Karpas-422 (cell line): ENCODE measurements around the gene RABGAP1L. TPM values are rescaled to one million over a fixed set of nuclear protein-coding genes. Genes with fewer than 3 reads are reported as not detected.
A peak's percentile ranks its signal among the peaks of the same experiment; 100 is the strongest.

Experiments
- DNase-seq: peaks from one replicate; pipeline ENCODE4 v3.0.0-alpha.2; 2015
- H2AFZ ChIP-seq: fragments of 200-600 bp; sonication (generic); 2 replicates; pipeline ENCODE4 v1.6.1; 2014; ENCODE audit warnings: antibody characterized with exemption, low read length, mixed read lengths
- H3K27ac ChIP-seq: fragments of 200-600 bp; sonication (generic); 2 replicates; pipeline ENCODE4 v1.5.1; 2014; ENCODE audit warnings: mild to moderate bottlenecking, low read length, moderate library complexity
- H3K27me3 ChIP-seq: fragments of 200-600 bp; sonication (generic); 2 replicates; pipeline ENCODE4 v1.6.1; 2014; ENCODE audit warnings: low read length, mixed read lengths
- H3K36me3 ChIP-seq: fragments of 200-600 bp; sonication (generic); 2 replicates; pipeline ENCODE4 v1.6.1; 2014; ENCODE audit warnings: low read length, mixed read lengths; ENCODE audit not compliant: insufficient read depth
- H3K4me1 ChIP-seq: fragments of 200-600 bp; sonication (generic); 2 replicates; pipeline ENCODE4 v1.6.1; 2014; ENCODE audit warnings: mild to moderate bottlenecking, low read length, mixed read lengths
- H3K4me2 ChIP-seq: fragments of 200-600 bp; sonication (generic); 2 replicates; pipeline ENCODE4 v1.6.1; 2014; ENCODE audit warnings: low read length, low read depth, mild to moderate bottlenecking; ENCODE audit not compliant: poor library complexity, severe bottlenecking
- H3K4me3 ChIP-seq: fragments of 200-600 bp; sonication (generic); 2 replicates; pipeline ENCODE4 v1.5.1; 2014; ENCODE audit warnings: mild to moderate bottlenecking, antibody characterized with exemption, low read length, mixed read lengths
- H3K79me2 ChIP-seq: fragments of 200-600 bp; sonication (generic); 2 replicates; pipeline ENCODE4 v1.6.1; 2014; ENCODE audit warnings: mild to moderate bottlenecking, low read length, mixed read lengths
- H3K9ac ChIP-seq: fragments of 200-600 bp; sonication (generic); 2 replicates; pipeline ENCODE4 v1.6.0; 2014; ENCODE audit warnings: low read length
- H3K9me2 ChIP-seq: fragments of 200-600 bp; sonication (generic), shearing (Covaris generic); replicated peaks from 2 replicates; pipeline ENCODE4 v1.6.0; 2014; ENCODE audit warnings: mild to moderate bottlenecking, low read length, moderate library complexity; ENCODE audit not compliant: insufficient read depth
- H3K9me3 ChIP-seq: fragments of 300-700, 200-600 bp; sonication (generic); 2 replicates; pipeline ENCODE4 v1.6.1; 2014; ENCODE audit warnings: low read length, mixed read lengths
- H4K20me1 ChIP-seq: fragments of 200-600 bp; sonication (generic); 2 replicates; pipeline ENCODE4 v1.6.1; 2014; ENCODE audit warnings: mild to moderate bottlenecking, antibody characterized with exemption, low read length, low read depth; ENCODE audit not compliant: insufficient read depth
- total RNA-seq: library from RNA; depleted of rRNA; stranded (reverse); fragments of >200 nt; shearing (Covaris generic); gene quantifications from 2 replicates; pipeline ENCODE4 v1.2.3, GENCODE V29; 2014; ENCODE audit warnings: low replicate concordance

RABGAP1L gene
- total RNA-seq, 1 experiment from 2014 or later: 28.9 TPM

DNA sequence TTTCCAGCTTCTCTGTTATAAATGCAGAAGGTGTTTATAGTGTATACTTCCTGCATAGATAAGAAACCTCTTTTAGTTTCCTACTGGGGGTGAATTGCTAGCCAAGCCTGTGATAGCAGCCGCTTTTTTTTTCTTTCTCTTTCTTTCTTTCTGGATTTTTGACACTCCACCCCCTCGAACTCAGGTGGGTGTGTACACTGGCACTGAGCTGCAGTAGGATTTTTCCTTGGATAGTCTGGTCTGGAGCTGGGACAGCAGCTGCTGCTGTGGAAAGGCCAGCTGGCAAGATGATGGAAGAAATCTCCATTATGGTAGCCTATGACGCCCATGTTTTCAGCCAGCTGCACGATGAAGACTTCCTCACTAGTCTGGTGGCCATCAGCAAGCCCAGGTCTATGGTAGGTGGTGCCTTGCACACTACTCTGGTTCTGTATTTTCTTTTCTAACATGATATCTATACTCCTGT, 717.9 kb downstream of the RABGAP1L start:
- no peak overlapping the region for H3K27ac ChIP-seq
- H3K4me2 ChIP-seq: no peak overlapping the region
- H4K20me1 ChIP-seq: no peaks in the 10 kb centered on the region
- no peaks in the 10 kb centered on the region for H3K79me2 ChIP-seq
- no peaks in the 10 kb centered on the region for H3K36me3 ChIP-seq
- no peak overlapping the region for H2AFZ ChIP-seq
- no peaks in the 10 kb centered on the region for H3K9me3 ChIP-seq
- H3K4me3 ChIP-seq: no peak overlapping the region
- H3K4me1 ChIP-seq: peaks cover 22% of the 10 kb centered on the region
- DNase-seq: no peak
- H3K9ac ChIP-seq: no peak overlapping the region
- H3K27me3 ChIP-seq: no peaks in the 10 kb centered on the region
- H3K9me2 ChIP-seq: no peaks in the 10 kb centered on the region

DNA sequence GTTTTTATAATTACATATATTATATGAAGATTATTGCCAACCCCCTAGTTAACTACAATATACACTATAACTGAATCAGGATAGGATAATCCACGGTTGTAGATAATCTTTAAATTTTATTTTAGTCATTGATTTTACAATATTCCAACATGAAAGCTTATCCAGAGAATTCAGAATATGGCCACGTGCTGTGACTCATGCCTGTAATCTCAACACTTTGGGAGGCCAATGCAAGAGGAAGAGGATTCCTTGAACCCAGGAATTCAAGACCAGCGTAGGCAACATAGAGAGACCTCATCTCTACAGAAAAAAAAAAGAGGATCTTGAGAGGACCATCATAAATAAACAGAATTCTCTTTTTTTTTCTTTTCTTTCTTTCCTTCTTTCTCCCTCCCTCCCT, 720.9 kb downstream of the RABGAP1L start:
- DNase-seq: no peak
- Histone ChIP-seq H3K79me2 (no peaks in the 10 kb centered on the region), H4K20me1 (no peaks in the 10 kb centered on the region)

DNA sequence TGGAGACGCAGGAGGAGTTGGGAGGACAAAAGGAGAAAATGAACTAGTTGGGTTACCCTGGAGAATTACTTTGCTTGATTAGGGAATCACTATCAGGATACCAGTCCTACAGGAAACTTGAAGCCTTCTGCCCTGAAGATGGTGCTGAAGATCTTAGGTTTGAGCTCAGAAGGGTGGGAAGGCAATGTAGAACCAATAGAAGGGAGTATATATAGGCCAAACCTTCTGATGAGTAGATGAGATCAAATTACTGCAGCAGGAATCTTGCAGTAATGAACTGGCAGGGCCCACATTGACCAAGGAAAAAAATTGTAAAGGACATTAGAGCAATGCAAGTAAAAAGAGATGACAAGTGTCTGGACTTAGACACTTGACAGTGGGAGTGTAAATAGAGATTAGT, 724.1 kb downstream of the RABGAP1L start:
- Histone ChIP-seq H3K9ac (no peak overlapping the region), H3K9me3 (no peaks in the 10 kb centered on the region), H4K20me1 (no peaks in the 10 kb centered on the region)

More for the DNA sequence above, 720.9 kb downstream of the RABGAP1L start:
- H3K9me3 ChIP-seq: no peaks in the 10 kb centered on the region
- no peak overlapping the region for H3K4me2 ChIP-seq
- H3K27me3 ChIP-seq: no peaks in the 10 kb centered on the region
- H3K4me1 ChIP-seq: peaks cover 18% of the 10 kb centered on the region
- no peak overlapping the region for H3K9ac ChIP-seq
- no peaks in the 10 kb centered on the region for H3K9me2 ChIP-seq
- no peak overlapping the region for H3K4me3 ChIP-seq
- H2AFZ ChIP-seq: no peak overlapping the region
- no peak overlapping the region for H3K27ac ChIP-seq
- H3K36me3 ChIP-seq: no peaks in the 10 kb centered on the region

DNA sequence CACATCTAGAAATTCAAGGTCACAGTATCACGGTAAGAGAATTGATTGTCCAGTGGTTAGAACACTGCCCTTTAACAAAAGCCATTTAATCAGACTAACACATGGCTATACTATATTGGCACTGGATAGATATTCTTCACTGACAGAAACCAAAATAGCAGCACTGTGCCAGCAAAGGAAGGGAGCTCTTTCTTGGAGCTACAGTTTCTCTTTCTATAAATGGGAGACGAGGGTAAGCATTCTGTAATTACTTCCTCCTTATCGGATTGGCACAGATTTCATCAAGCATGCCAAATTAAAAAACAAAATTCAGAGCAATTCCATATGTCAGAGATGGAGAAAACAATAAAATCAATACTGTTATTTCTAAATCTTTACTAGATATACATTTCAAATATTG, 724.7 kb downstream of the RABGAP1L start:
- Histone ChIP-seq H3K4me3 (no peak overlapping the region), H3K9ac (no peak overlapping the region), H3K79me2 (no peaks in the 10 kb centered on the region), H4K20me1 (no peaks in the 10 kb centered on the region), H2AFZ (no peak overlapping the region), H3K9me3 (no peaks in the 10 kb centered on the region), H3K27me3 (no peaks in the 10 kb centered on the region), H3K4me2 (no peak overlapping the region), H3K9me2 (no peaks in the 10 kb centered on the region), H3K27ac (no peak overlapping the region), H3K36me3 (no peaks in the 10 kb centered on the region), H3K4me1 (peaks cover 11% of the 10 kb centered on the region)
- DNase-seq: no peak

More for the DNA sequence above, 724.1 kb downstream of the RABGAP1L start:
- no peak overlapping the region for H3K4me3 ChIP-seq
- no peak overlapping the region for H3K4me2 ChIP-seq
- H3K79me2 ChIP-seq: no peaks in the 10 kb centered on the region
- DNase-seq: peak; percentile 47
- H3K27ac ChIP-seq: no peak overlapping the region
- H3K4me1 ChIP-seq: peaks cover 11% of the 10 kb centered on the region
- H3K9me2 ChIP-seq: no peaks in the 10 kb centered on the region
- no peaks in the 10 kb centered on the region for H3K27me3 ChIP-seq
- H2AFZ ChIP-seq: no peak overlapping the region
- H3K36me3 ChIP-seq: no peaks in the 10 kb centered on the region

DNA sequence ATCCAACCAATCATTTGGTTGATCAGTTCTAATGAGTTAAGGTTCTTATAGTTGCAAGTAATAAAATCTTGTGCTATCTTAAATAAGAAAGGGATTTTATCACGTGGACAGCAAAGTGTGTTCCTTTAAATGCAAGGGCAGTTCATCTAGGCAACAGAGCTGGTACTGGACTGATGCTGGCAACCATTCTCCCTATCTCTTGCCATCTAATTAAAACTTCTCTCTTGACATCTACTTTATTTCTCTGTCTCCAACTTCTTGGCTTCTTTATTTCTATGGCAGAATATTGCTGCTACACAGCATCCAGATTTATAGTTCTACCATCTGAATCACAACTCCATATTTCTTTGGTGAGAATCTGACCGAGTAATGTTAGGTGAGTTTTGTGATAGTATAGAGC, 725.2 kb downstream of the RABGAP1L start:
- no peak overlapping the region for H3K4me2 ChIP-seq
- peaks cover 11% of the 10 kb centered on the region for H3K4me1 ChIP-seq
- no peaks in the 10 kb centered on the region for H3K36me3 ChIP-seq
- H3K79me2 ChIP-seq: no peaks in the 10 kb centered on the region
- no peaks in the 10 kb centered on the region for H3K27me3 ChIP-seq
- H3K9ac ChIP-seq: no peak overlapping the region
- no peak overlapping the region for H2AFZ ChIP-seq
- H3K4me3 ChIP-seq: no peak overlapping the region
- H3K27ac ChIP-seq: no peak overlapping the region
- DNase-seq: no peak
- no peaks in the 10 kb centered on the region for H3K9me2 ChIP-seq
- H4K20me1 ChIP-seq: no peaks in the 10 kb centered on the region
- no peaks in the 10 kb centered on the region for H3K9me3 ChIP-seq

DNA sequence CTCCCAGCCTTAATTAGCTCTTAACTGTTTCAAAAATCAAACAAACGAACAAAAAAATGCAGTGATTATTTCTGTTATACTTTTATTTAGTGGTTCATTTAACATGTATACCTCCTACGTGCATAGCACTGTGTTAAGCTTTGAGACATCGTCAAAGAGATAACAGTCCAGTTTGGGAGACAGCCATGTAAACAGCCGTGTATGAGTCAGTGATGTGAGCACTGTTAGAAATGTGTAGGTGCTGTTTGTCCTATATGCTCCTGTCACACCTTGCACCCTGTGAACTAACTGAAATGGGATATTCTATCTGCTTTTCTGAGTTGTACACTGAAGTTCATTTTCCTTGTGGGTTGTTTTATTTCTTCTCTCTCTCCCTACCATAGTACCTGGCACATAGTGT, 730.7 kb downstream of the RABGAP1L start:
- Histone ChIP-seq H3K9me3 (no peaks in the 10 kb centered on the region), H2AFZ (no peak overlapping the region), H3K4me2 (no peak overlapping the region), H3K27me3 (no peaks in the 10 kb centered on the region), H3K9me2 (no peaks in the 10 kb centered on the region), H3K9ac (no peak overlapping the region), H3K27ac (no peak overlapping the region), H3K79me2 (no peaks in the 10 kb centered on the region), H3K4me1 (no peaks in the 10 kb centered on the region), H4K20me1 (no peaks in the 10 kb centered on the region), H3K36me3 (no peaks in the 10 kb centered on the region), H3K4me3 (no peak overlapping the region)
- no peak for DNase-seq

DNA sequence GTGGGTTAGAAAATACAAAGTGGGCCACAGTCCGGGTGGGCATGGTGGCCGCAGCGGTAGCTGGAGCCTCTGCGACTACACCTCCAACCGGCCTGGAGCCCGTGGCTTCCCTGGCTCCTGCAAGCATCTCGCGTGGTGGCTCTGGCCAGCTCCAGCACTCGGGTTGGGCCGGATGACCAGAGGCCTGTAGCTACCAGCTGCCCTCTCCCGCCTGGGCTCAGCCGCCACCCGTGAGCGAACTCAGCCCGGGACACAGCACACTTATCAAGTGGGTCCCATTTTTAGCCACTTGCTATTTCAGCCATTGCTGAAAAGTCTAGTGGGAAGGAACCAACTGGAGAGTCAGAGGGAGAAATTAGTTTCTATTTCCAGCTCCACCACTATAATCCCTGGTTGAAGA, 732.7 kb downstream of the RABGAP1L start:
- Histone ChIP-seq H3K4me3 (no peak overlapping the region), H3K79me2 (no peaks in the 10 kb centered on the region), H3K9me3 (no peaks in the 10 kb centered on the region), H3K9ac (no peak overlapping the region), H4K20me1 (no peaks in the 10 kb centered on the region), H3K27ac (no peak overlapping the region), H3K4me1 (no peaks in the 10 kb centered on the region), H3K9me2 (no peaks in the 10 kb centered on the region), H3K27me3 (no peaks in the 10 kb centered on the region), H3K4me2 (no peak overlapping the region), H2AFZ (no peak overlapping the region), H3K36me3 (no peaks in the 10 kb centered on the region)
- DNase-seq: no peak

DNA sequence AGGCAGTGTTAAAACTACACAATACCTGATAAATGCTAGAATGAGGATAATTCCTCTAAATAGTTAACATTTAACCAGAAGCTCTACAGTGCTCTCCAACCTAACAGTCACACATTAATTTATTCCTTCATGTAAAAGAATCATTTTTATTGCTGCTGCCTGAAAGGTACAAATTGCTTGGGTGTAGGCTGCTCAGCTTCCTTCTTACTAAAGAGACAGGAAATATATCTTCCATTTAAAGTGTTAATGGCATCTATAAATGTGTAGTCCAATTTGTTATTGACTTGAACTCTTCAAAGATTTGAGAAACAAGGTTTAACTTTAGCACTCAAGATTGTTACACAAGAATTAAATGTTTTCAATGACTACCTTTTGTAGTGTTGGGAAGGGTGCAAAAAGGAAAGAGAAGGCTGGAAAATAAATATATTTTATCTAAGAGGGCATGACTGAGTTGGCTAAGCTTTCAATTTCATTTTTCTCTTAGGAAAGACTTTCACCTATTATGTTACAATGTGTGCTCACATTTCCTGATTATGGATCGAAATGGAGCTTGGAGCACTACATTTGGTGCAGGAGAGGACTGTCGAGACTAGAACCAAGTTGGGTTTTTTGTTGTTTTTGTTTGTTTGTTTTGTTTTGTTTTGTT, 734.9 kb downstream of the RABGAP1L start:
- Histone ChIP-seq H3K27ac (no peak overlapping the region), H3K36me3 (no peaks in the 10 kb centered on the region), H3K4me2 (no peak overlapping the region), H3K9me2 (no peaks in the 10 kb centered on the region), H2AFZ (no peak overlapping the region), H3K9ac (no peak overlapping the region), H3K79me2 (no peaks in the 10 kb centered on the region), H3K27me3 (no peaks in the 10 kb centered on the region), H3K4me1 (no peaks in the 10 kb centered on the region), H3K4me3 (no peak overlapping the region), H3K9me3 (no peaks in the 10 kb centered on the region), H4K20me1 (no peaks in the 10 kb centered on the region)
- no peak for DNase-seq
